ENCODE measurements around the gene SSBP1. TPM values are rescaled to one million over a fixed set of nuclear protein-coding genes. Genes with fewer than 3 reads are reported as not detected.

The SSBP1 gene
- polyA plus RNA-seq, 3 donors, result 66.9 to 197 (median 184) TPM

DNA sequence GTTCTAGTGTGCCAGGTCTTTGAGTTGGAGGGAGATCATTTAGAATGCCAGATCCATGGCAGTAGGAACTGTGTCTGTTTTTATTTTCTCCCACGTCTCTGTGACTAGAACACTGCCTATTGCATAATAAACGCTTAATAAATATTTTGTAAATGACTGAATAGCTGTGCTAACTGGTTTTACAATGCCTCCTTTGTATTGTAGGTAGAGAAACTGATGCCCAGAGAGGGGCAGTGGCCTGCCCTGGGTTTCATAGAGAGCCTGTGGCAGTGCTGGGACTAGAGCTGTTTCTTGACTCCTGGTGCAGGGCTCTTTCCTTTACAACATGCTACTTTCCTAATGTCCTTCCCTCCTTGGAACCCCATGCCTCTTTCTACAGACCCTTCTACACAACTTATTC, 54.4 kb downstream of the SSBP1 start:
- no peak for TF ChIP-seq CTCF (IDR thresholded peaks at IDR 0.05)
- H3K36me3 Mint-ChIP-seq, result peaks cover 22 to 24% of the 10 kb centered on the region in 2 donors
- H3K27ac Mint-ChIP-seq, result no peak overlapping the region
- peaks cover 0 to 7% (median 3%) of the 10 kb centered on the region in 7 donors for H3K9me3 Mint-ChIP-seq
- no peak for DNase-seq
- 100% methylated on average over 1 of the region's 2 CpGs for WGBS (ENCODE audit: insufficient coverage)
- no peaks in the 10 kb centered on the region for H4K20me1 ChIP-seq (ENCODE audit: insufficient read depth, low read length)
- H3K4me1 Mint-ChIP-seq, result no peaks in the 10 kb centered on the region
- no peak overlapping the region for H3K27ac ChIP-seq (ENCODE audit: low read depth in 1 of 2, low read length in 2 of 2)
- no peak overlapping the region for H2AFZ ChIP-seq (ENCODE audit: insufficient read depth, low read depth, low read length, poor library complexity, severe bottlenecking)
- H3K4me1 ChIP-seq (ENCODE audit: control insufficient read depth in 1 of 2, insufficient read depth in 2 of 2, low read length in 2 of 2), result no peaks in the 10 kb centered on the region
- H3K36me3 ChIP-seq (replicated peaks in 1 of 2; ENCODE audit: control insufficient read depth in 1 of 2, insufficient read depth in 2 of 2, low read length in 2 of 2), result peaks cover 0 to 9% of the 10 kb centered on the region in 2 donors
- no peak overlapping the region for H3K4me3 Mint-ChIP-seq
- no peak overlapping the region for H3K4me2 ChIP-seq (replicated peaks; ENCODE audit: extremely low read depth, low read length, poor library complexity, severe bottlenecking)
- H3K9ac ChIP-seq (ENCODE audit: insufficient read depth, low read length, poor library complexity, severe bottlenecking), result no peak overlapping the region
- H3K79me2 ChIP-seq (ENCODE audit: insufficient read depth, low read length), result no peaks in the 10 kb centered on the region
- intact Hi-C loops (cut with micrococcal nuclease), result no loop called here
- H3K27me3 ChIP-seq (ENCODE audit: control insufficient read depth in 2 of 2, insufficient read depth in 2 of 2, low read length in 2 of 2), result no peaks in the 10 kb centered on the region
- no peaks in the 10 kb centered on the region for H3K27me3 Mint-ChIP-seq (ENCODE audit: low read depth in 3 of 3)
- no peak overlapping the region for H3K4me3 ChIP-seq (replicated peaks in 1 of 3; ENCODE audit: low read depth in 2 of 3, low read length in 3 of 3)
- H3K9me3 ChIP-seq (replicated peaks in 1 of 2; ENCODE audit: control insufficient read depth in 1 of 2, insufficient read depth in 1 of 2, low read length in 2 of 2), result no peaks in the 10 kb centered on the region

Small RNA genes within 50 kb of the gene (small RNA-seq; reads per million reads assigned to genes)
- gene RNU1-82P (ENCODE audit: insufficient read length, low read depth), result not detected

Other genes starting within 250 kb of the SSBP1 start
- 10 to 100 TPM; 10.0 to 11.0 (median 11.0) TPM for gene AGK, start 186.9 kb upstream of the SSBP1 start, polyA plus RNA-seq
- gene DENND11, start 36.2 kb upstream of the SSBP1 start, polyA plus RNA-seq, result 1 to 10 TPM; 1.4 to 4.7 (median 1.9) TPM
- gene WEE2, start 30.0 kb upstream of the SSBP1 start, polyA plus RNA-seq, result not detected
- not detected for gene TAS2R3, start 25.7 kb downstream of the SSBP1 start, polyA plus RNA-seq
- under 1 TPM in 1 of 3 donors, not detected in 2; 0.12 TPM for gene TAS2R4, start 38.3 kb downstream of the SSBP1 start, polyA plus RNA-seq
- 1 to 10 TPM in 1 of 3 donors, not detected in 2; 1.5 TPM for gene TAS2R5, start 51.9 kb downstream of the SSBP1 start, polyA plus RNA-seq
- gene PRSS37, start 103.1 kb downstream of the SSBP1 start, polyA plus RNA-seq, result not detected
- under 1 TPM in 1 of 3 donors, not detected in 2; 0.28 TPM for gene OR9A4, start 178.0 kb downstream of the SSBP1 start, polyA plus RNA-seq
- gene CLEC5A, start 208.6 kb downstream of the SSBP1 start, polyA plus RNA-seq, result 10 to 100 TPM in 1 of 3 donors, 1 to 10 TPM in 2; 9.6 to 15.2 (median 10.0) TPM
- not detected for gene TAS2R38, start 235.4 kb downstream of the SSBP1 start, polyA plus RNA-seq

Measured in CD14-positive monocyte (primary cell).